Measurements from ENCODE around the gene SYNGR3. TPM values are rescaled to one million over a fixed set of nuclear protein-coding genes. Genes with fewer than 3 reads are reported as not detected.

Gene SYNGR3
- total and polyA plus RNA-seq, 2 of the 13 experiments (the other 11 are each of a cell fraction or from before 2014, with no cell fraction given) = 0.97 to 5.7 TPM

GRCh38 chr16:1971796-1972489 lies 17.8 kb upstream of the SYNGR3 start, which contains the start of gene TBL3 (continued):
- TF ChIP-seq ARID4A (CRISPR knock-in tag; IDR thresholded peaks at IDR 0.05; ENCODE audit: borderline replicate concordance) (peak; percentile 99), CCDC6 (CRISPR knock-in tag; IDR thresholded peaks at IDR 0.05) (0 out of 2 replicates have a peak, but pooled peaks have one; percentile 50), ZNF556 (CRISPR knock-in tag; IDR thresholded peaks at IDR 0.05; ENCODE audit: borderline replicate concordance) (peak; percentile 98), MED1 (CRISPR knock-in tag; IDR thresholded peaks at IDR 0.05) (peak; percentile 79), HNRNPLL (IDR thresholded peaks at IDR 0.05; ENCODE audit: low read depth, low read length, poor library complexity, severe bottlenecking) (peak; percentile 47), ATF7-NPFF (CRISPR knock-in tag; IDR thresholded peaks at IDR 0.05; ENCODE audit: low read depth) (peak; percentile 79), GTF3A (CRISPR knock-in tag; conservative IDR thresholded peaks at IDR 0.05) (peak; percentile 82; the same call in 1 of the 2 replicates), GMEB2 (CRISPR knock-in tag; IDR thresholded peaks at IDR 0.05; ENCODE audit: low read depth) (peak; percentile 81), NFE2 (CRISPR knock-in tag; IDR thresholded peaks at IDR 0.05) (no peak), PHF8 (CRISPR knock-in tag; IDR thresholded peaks at IDR 0.05) (peak; percentile 93), RNF219 (CRISPR knock-in tag; IDR thresholded peaks at IDR 0.05) (peak; percentile 74; the same call in 1 of the 2 replicates), ZNF501 (CRISPR knock-in tag; IDR thresholded peaks at IDR 0.05) (peak; percentile 93), PCBP1 (IDR thresholded peaks at IDR 0.05; ENCODE audit: borderline replicate concordance, low read depth, low read length) (no peak), MTF1 (CRISPR knock-in tag; IDR thresholded peaks at IDR 0.05) (no peak), ZC3H13 (CRISPR knock-in tag; IDR thresholded peaks at IDR 0.05) (peak; percentile 89)
- TF ChIP-seq, protein P1, sequence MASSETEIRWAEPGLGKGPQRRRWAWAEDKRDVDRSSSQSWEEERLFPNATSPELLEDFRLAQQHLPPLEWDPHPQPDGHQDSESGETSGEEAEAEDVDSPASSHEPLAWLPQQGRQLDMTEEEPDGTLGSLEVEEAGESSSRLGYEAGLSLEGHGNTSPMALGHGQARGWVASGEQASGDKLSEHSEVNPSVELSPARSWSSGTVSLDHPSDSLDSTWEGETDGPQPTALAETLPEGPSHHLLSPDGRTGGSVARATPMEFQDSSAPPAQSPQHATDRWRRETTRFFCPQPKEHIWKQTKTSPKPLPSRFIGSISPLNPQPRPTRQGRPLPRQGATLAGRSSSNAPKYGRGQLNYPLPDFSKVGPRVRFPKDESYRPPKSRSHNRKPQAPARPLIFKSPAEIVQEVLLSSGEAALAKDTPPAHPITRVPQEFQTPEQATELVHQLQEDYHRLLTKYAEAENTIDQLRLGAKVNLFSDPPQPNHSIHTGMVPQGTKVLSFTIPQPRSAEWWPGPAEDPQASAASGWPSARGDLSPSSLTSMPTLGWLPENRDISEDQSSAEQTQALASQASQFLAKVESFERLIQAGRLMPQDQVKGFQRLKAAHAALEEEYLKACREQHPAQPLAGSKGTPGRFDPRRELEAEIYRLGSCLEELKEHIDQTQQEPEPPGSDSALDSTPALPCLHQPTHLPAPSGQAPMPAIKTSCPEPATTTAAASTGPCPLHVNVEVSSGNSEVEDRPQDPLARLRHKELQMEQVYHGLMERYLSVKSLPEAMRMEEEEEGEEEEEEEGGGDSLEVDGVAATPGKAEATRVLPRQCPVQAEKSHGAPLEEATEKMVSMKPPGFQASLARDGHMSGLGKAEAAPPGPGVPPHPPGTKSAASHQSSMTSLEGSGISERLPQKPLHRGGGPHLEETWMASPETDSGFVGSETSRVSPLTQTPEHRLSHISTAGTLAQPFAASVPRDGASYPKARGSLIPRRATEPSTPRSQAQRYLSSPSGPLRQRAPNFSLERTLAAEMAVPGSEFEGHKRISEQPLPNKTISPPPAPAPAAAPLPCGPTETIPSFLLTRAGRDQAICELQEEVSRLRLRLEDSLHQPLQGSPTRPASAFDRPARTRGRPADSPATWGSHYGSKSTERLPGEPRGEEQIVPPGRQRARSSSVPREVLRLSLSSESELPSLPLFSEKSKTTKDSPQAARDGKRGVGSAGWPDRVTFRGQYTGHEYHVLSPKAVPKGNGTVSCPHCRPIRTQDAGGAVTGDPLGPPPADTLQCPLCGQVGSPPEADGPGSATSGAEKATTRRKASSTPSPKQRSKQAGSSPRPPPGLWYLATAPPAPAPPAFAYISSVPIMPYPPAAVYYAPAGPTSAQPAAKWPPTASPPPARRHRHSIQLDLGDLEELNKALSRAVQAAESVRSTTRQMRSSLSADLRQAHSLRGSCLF (CRISPR knock-in tag; IDR thresholded peaks at IDR 0.05; ENCODE audit: borderline replicate concordance) = no peak

All from HepG2 (cell line).